A673 (cell line): ENCODE measurements around the gene TMEM100. TPM values are rescaled to one million over a fixed set of nuclear protein-coding genes. Genes with fewer than 3 reads are reported as not detected.

ENCODE experiments used
- BruUV-seq: library from RNA; stranded (reverse); fragments of 400-500 nt; replicated peaks from 2 replicates; lab custom pipeline; 2021; lab: Mats Ljungman, UMichigan
- CTCF ChIA-PET: fragments of 300-600 bp; sonication (Branson Sonifier 250); formaldehyde crosslinking; loops from one replicate; lab custom pipeline; 2022; ENCODE audit warnings: antibody characterized with exemption; lab: Charles Lee
- POLR2A ChIA-PET: fragments of 300-600 bp; sonication (Branson Sonifier 250); formaldehyde crosslinking; loops from one replicate; lab custom pipeline; 2022; ENCODE audit warnings: antibody characterized with exemption; ENCODE audit not compliant: low non-redundant PET; lab: Charles Lee
- DNase-seq: peaks from one replicate; pipeline ENCODE4 v3.0.0-alpha.2; 2015; ENCODE audit warnings: low spot score
- H3K27ac ChIP-seq: fragments of 200-600 bp; sonication (generic); 2 replicates; pipeline ENCODE4 v1.5.1; 2016; ENCODE audit warnings: mixed run types, low read depth, mild to moderate bottlenecking, mixed read lengths, antibody characterized with exemption, low read length; ENCODE audit not compliant: poor library complexity, severe bottlenecking
- H3K27me3 ChIP-seq: fragments of 200-600 bp; sonication (generic); replicated peaks from 2 replicates; pipeline ENCODE4 v1.6.1; 2017; ENCODE audit warnings: mixed run types, low read depth, mild to moderate bottlenecking, mixed read lengths, antibody characterized with exemption, low read length; ENCODE audit not compliant: insufficient read depth, poor library complexity
- H3K36me3 ChIP-seq: fragments of 200-600 bp; sonication (generic); 2 replicates; pipeline ENCODE4 v1.6.1; 2016; ENCODE audit warnings: mixed run types, mild to moderate bottlenecking, mixed read lengths, antibody characterized with exemption, low read length; ENCODE audit not compliant: insufficient read depth, poor library complexity, severe bottlenecking
- H3K4me1 ChIP-seq: fragments of 200-600 bp; sonication (generic); 2 replicates; pipeline ENCODE4 v1.6.1; 2017; ENCODE audit warnings: mixed run types, mild to moderate bottlenecking, mixed read lengths, antibody characterized with exemption, low read length; ENCODE audit not compliant: insufficient read depth, poor library complexity, severe bottlenecking
- H3K4me3 ChIP-seq: fragments of 200-600 bp; sonication (generic); 2 replicates; pipeline ENCODE4 v1.5.1; 2016; ENCODE audit warnings: low read depth, mixed run types, mild to moderate bottlenecking, mixed read lengths, low read length; ENCODE audit not compliant: poor library complexity, severe bottlenecking
- H3K9me3 ChIP-seq: fragments of 200-600 bp; sonication (generic); 2 replicates; pipeline ENCODE4 v1.6.1; 2016; ENCODE audit warnings: mixed run types, low read depth, mild to moderate bottlenecking, mixed read lengths, antibody characterized with exemption, low read length; ENCODE audit not compliant: poor library complexity, severe bottlenecking
- EZH2 ChIP-seq: fragments of 200-600 bp; sonication (generic); IDR thresholded peaks from 2 replicates; pipeline ENCODE4 v1.6.1; 2017; ENCODE audit warnings: borderline replicate concordance, low read depth, mild to moderate bottlenecking, mixed read lengths, antibody characterized with exemption, low read length; ENCODE audit not compliant: poor library complexity, severe bottlenecking
- intact Hi-C: fragments of 100-400 bp; cut with micrococcal nuclease; formaldehyde crosslinking; loops from one replicate; pipeline ENCODE4 v1.10.0; 2022; ENCODE audit not compliant: unreplicated experiment
- total RNA-seq: library from RNA; stranded (reverse); gene quantifications from 2 replicates; pipeline ENCODE4 v1.2.3, GENCODE V29; 2021
- TF ChIP-seq, protein P1 (sequence below): fragments of 300-800, 200-600 bp; sonication (generic); conservative IDR thresholded peaks from 2 replicates; pipeline ENCODE4 v1.5.1; 2017; ENCODE audit warnings: low read depth, mild to moderate bottlenecking, antibody characterized with exemption, low read length, moderate library complexity, mixed read lengths

The TMEM100 gene
- total RNA-seq, 1 experiment from 2014 or later = 7.9 TPM

GRCh38 chr17:55704401-55704800, 18.3 kb downstream of the TMEM100 start:
- POLR2A ChIA-PET = no interaction called here
- BruUV-seq = no TSS peak
- CTCF ChIA-PET = interaction anchor here (0.6 to 0.8 kb wide), 2 partner anchors 11 to 176 kb away, joined by 3 read pairs; no protein-coding TSS in a partner anchor

DNA sequence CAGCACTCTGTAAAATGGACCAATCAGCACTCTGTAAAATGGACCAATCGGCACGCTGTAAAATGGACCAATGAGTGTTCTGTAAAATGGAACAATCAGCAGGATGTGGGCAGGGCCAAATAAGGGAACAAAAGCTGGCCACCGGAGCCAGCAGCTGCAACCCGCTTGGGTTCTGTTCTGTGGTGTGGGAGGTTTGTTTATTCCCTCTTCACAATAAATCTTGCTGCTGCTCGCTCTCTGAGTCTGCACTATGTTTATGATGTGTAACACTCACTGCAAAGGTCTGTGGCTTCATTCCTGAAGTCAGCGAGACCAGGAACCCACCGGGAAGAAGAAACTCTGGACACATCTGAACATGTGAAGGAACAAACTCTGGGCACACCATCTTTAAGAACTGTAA, 20.5 kb downstream of the TMEM100 start:
- no TSS peak for BruUV-seq
- Histone ChIP-seq H3K4me1 (peaks cover 17% of the 10 kb centered on the region), H3K36me3 (no peaks in the 10 kb centered on the region), H3K27me3 (no peaks in the 10 kb centered on the region), H3K4me3 (no peak overlapping the region), H3K9me3 (peaks cover 3% of the 10 kb centered on the region), H3K27ac (no peak overlapping the region)
- intact Hi-C loops = no loop called here
- CTCF ChIA-PET = no interaction called here
- TF ChIP-seq, protein P1, sequence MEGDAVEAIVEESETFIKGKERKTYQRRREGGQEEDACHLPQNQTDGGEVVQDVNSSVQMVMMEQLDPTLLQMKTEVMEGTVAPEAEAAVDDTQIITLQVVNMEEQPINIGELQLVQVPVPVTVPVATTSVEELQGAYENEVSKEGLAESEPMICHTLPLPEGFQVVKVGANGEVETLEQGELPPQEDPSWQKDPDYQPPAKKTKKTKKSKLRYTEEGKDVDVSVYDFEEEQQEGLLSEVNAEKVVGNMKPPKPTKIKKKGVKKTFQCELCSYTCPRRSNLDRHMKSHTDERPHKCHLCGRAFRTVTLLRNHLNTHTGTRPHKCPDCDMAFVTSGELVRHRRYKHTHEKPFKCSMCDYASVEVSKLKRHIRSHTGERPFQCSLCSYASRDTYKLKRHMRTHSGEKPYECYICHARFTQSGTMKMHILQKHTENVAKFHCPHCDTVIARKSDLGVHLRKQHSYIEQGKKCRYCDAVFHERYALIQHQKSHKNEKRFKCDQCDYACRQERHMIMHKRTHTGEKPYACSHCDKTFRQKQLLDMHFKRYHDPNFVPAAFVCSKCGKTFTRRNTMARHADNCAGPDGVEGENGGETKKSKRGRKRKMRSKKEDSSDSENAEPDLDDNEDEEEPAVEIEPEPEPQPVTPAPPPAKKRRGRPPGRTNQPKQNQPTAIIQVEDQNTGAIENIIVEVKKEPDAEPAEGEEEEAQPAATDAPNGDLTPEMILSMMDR = no peak
- TF ChIP-seq EZH2 = no peak
- POLR2A ChIA-PET = no interaction called here
- no peak for DNase-seq

More at GRCh38 chr17:55704401-55704800, 18.3 kb downstream of the TMEM100 start:
- peaks cover 3% of the 10 kb centered on the region for H3K9me3 ChIP-seq
- no peaks in the 10 kb centered on the region for H3K36me3 ChIP-seq
- DNase-seq = no peak
- H3K27ac ChIP-seq = no peak overlapping the region
- H3K4me1 ChIP-seq = peaks cover 24% of the 10 kb centered on the region
- intact Hi-C loops = no loop called here
- TF ChIP-seq, protein P1 = no peak
- TF ChIP-seq EZH2 = no peak
- no peak overlapping the region for H3K4me3 ChIP-seq
- H3K27me3 ChIP-seq = no peaks in the 10 kb centered on the region

- intact Hi-C loops = no loop called here
- no peak for TF ChIP-seq EZH2
- TF ChIP-seq, protein P1 = no peak
- DNase-seq = no peak
- ChIA-PET CTCF (no interaction called here), POLR2A (no interaction called here)
- no peak overlapping the region for H3K27ac ChIP-seq
- no peaks in the 10 kb centered on the region for H3K36me3 ChIP-seq
- H3K4me1 ChIP-seq = peaks cover 16% of the 10 kb centered on the region
- H3K27me3 ChIP-seq = no peaks in the 10 kb centered on the region
- H3K4me3 ChIP-seq = no peak overlapping the region
- no TSS peak for BruUV-seq
- peaks cover 3% of the 10 kb centered on the region for H3K9me3 ChIP-seq
Measured at GRCh38 chr17:55699181-55699860, 23.3 kb downstream of the TMEM100 start.
